Measurements from ENCODE around the gene TMEM114. TPM values are rescaled to one million over a fixed set of nuclear protein-coding genes. Genes with fewer than 3 reads are reported as not detected.

TMEM114 gene
- total RNA-seq, 1 experiment from 2014 or later = not detected

- ATAC-seq (no peak), DNase-seq (ENCODE audit: low read depth, low spot score) (no peak)
- TF ChIP-seq POLR2AphosphoS5 (IDR thresholded peaks at IDR 0.05; ENCODE audit: low read depth, low read length) = no peak
- TF ChIP-seq CTCF (IDR thresholded peaks at IDR 0.05) = no peak
- TF ChIP-seq REST (IDR thresholded peaks at IDR 0.05; ENCODE audit: insufficient read depth in 1 of 2, low read depth in 2 of 2, low read length in 1 of 2) = no peak
- TF ChIP-seq TCF7L2 (IDR thresholded peaks at IDR 0.05; ENCODE audit: low read depth, low read length) = no peak
- TF ChIP-seq SIN3A (IDR thresholded peaks at IDR 0.05; ENCODE audit: borderline replicate concordance, insufficient read depth, low read depth, low read length) = no peak
- Histone ChIP-seq H3K4me1 (ENCODE audit: control insufficient read depth, insufficient read depth, low read length) (no peaks in the 10 kb centered on the region), H3K27me3 (ENCODE audit: control insufficient read depth, insufficient read depth, low read length) (peaks cover 32% of the 10 kb centered on the region), H3K27ac (ENCODE audit: low read length) (no peak overlapping the region), H3K36me3 (ENCODE audit: control insufficient read depth, insufficient read depth, low read length) (no peaks in the 10 kb centered on the region), H3K9me3 (ENCODE audit: control insufficient read depth, insufficient read depth, low read depth, low read length) (no peaks in the 10 kb centered on the region), H3K4me3 (ENCODE audit: low read depth in 2 of 2, low read length in 2 of 2) (no peak overlapping the region)
- in situ Hi-C loops (cut with HindIII; ENCODE audit: low pct_unique_long_range_greater_than_20kb, low sequenced_read_pairs) (no loop called here), intact Hi-C loops (cut with micrococcal nuclease; ENCODE audit: unreplicated experiment) (no loop called here)
- ChIA-PET POLR2A (no interaction called here), CTCF (no interaction called here)
- no TSS peak for BruUV-seq (replicated peaks)
These were observed 42.1 kb downstream of the TMEM114 start for GRCh38 chr16:8548166-8548565.

GRCh38 chr16:8547762-8548161, 42.5 kb downstream of the TMEM114 start:
- no peak for TF ChIP-seq POLR2AphosphoS5 (IDR thresholded peaks at IDR 0.05; ENCODE audit: low read depth, low read length)
- TF ChIP-seq CTCF (IDR thresholded peaks at IDR 0.05) = no peak
- no peak for TF ChIP-seq TCF7L2 (IDR thresholded peaks at IDR 0.05; ENCODE audit: low read depth, low read length)
- no peak for TF ChIP-seq SIN3A (IDR thresholded peaks at IDR 0.05; ENCODE audit: borderline replicate concordance, insufficient read depth, low read depth, low read length)
- no peak for TF ChIP-seq REST (IDR thresholded peaks at IDR 0.05; ENCODE audit: insufficient read depth in 1 of 2, low read depth in 2 of 2, low read length in 1 of 2)
- BruUV-seq (replicated peaks) = no TSS peak
- Histone ChIP-seq H3K27ac (ENCODE audit: low read length) (no peak overlapping the region), H3K36me3 (ENCODE audit: control insufficient read depth, insufficient read depth, low read length) (no peaks in the 10 kb centered on the region), H3K9me3 (ENCODE audit: control insufficient read depth, insufficient read depth, low read depth, low read length) (no peaks in the 10 kb centered on the region), H3K4me3 (ENCODE audit: low read depth in 2 of 2, low read length in 2 of 2) (no peak overlapping the region), H3K4me1 (ENCODE audit: control insufficient read depth, insufficient read depth, low read length) (no peaks in the 10 kb centered on the region), H3K27me3 (ENCODE audit: control insufficient read depth, insufficient read depth, low read length) (peaks cover 29% of the 10 kb centered on the region)
- ATAC-seq = no peak
- ChIA-PET POLR2A (no interaction called here), CTCF (no interaction called here)
- in situ Hi-C loops (cut with HindIII; ENCODE audit: low pct_unique_long_range_greater_than_20kb, low sequenced_read_pairs) (no loop called here), intact Hi-C loops (cut with micrococcal nuclease; ENCODE audit: unreplicated experiment) (no loop called here)
- DNase-seq (ENCODE audit: low read depth, low spot score) = no peak
